SKM-1 treated with dmso at 0.1 percent for 144 hours (cell line): ENCODE results near the gene ROPN1B.
A peak's percentile ranks its signal among the peaks of the same experiment; 100 is the strongest.
"Not testable (repeated sequence)": the region's sequence is repeated elsewhere in the genome, so short reads cannot be mapped to it uniquely, and the experiment has no call there.

Experiments
- DNase-seq: peaks from one replicate; lab custom pipeline; 2025; ENCODE audit not compliant: unreplicated experiment; lab: John Stamatoyannopoulos, UW

The ROPN1B gene

DNA sequence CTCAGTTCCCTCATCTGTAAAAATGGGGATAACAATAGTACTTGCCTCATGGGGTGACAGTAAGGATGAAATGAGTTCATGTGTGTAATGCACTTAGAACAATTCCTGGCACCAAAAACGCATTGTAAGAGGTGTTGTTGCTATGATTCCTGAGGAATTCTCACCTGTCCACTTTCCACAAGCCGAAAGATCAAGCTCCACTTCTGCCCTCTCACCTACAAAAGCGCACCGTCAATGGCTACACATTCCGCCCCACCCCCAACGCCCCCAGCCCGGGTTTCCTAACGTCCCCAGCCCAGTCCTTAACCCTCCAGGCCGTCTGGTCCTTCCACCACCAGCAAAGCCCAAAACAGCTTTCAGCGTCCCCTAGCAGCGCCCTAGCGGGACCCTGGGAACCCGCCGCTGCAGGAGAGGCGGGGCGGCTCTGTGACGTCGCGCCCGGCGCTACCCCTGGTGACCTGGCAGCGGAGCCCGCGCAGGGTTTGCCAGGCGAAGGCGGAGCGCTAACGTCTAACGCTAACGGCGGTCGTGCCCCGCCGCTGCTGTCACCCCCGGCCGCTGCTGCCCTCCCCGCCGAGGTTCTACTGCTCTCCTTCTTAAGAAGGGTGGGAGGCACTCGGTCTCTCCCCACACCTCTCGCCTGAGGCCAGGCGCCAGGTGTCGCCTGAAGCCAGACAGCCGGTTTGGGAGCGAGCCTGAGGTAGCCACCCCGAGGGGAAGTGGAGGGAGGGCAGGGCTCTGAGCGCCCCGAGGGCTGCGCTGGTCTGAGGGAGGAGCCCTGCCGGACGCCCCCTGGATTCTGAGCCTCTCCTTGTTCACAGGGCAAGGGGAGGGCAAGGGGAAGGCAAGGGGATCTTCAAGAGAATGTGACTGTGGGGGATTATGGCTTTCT lies at the start of gene ROPN1B:
Gene ROPN1B (plus strand): TSS at position 478 of the 892 bp plus-strand sequence. CDS start 2,877 bp downstream, outside the sequence.
- DNase-seq = not testable (repeated sequence)

- DNase-seq = not testable (repeated sequence)
Measured at GRCh38 chr3:125920191-125920590, 48.8 kb upstream of the ROPN1B start.

DNA sequence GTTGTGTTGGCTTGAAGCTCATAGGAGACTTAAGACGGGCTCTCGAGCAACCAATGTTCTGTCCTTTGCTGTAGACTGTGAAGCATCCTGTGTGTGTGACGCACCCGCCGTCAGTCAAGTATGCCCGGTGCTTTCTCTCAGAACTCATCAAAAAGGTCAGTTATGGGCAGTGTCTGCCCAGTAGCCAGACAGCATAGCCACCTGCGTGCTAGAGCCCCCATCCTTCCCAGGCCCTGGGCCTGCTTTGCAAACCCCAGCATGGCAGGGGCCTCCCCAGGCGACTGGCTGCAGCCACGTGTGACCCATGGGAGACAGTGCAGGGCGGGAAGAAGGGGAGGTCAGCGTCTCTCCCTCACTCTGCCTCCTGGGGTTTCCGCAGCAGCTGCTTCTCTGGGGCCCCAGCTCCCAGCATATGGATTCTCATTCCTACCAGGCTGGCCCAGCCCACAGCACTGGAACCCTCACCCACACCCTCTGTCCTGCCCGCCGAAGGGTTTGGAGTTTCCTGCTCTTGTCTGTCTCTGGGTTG lies 48.2 kb upstream of the ROPN1B start:
- not testable (repeated sequence) for DNase-seq

DNA sequence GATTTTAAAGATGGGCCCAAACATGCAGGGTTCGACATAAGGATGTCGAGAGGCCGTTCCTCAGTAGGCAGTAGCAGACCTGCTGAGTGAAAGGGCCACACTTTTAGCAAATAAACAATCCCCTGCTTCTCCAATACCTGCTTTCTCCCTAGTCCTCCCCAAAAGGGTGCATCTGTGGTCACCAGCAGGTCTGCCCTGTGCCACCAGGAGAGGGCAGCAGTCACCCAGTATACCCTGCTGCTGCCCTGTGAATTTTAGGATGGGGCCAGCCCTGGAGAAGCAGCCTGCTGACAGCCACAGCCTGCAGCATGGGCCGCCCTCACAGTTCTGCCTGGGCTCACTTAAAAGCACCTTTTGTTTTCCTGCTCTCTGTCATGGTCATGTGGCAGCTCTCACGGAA lies 47.3 kb upstream of the ROPN1B start:
- DNase-seq = peak; percentile 30

DNA sequence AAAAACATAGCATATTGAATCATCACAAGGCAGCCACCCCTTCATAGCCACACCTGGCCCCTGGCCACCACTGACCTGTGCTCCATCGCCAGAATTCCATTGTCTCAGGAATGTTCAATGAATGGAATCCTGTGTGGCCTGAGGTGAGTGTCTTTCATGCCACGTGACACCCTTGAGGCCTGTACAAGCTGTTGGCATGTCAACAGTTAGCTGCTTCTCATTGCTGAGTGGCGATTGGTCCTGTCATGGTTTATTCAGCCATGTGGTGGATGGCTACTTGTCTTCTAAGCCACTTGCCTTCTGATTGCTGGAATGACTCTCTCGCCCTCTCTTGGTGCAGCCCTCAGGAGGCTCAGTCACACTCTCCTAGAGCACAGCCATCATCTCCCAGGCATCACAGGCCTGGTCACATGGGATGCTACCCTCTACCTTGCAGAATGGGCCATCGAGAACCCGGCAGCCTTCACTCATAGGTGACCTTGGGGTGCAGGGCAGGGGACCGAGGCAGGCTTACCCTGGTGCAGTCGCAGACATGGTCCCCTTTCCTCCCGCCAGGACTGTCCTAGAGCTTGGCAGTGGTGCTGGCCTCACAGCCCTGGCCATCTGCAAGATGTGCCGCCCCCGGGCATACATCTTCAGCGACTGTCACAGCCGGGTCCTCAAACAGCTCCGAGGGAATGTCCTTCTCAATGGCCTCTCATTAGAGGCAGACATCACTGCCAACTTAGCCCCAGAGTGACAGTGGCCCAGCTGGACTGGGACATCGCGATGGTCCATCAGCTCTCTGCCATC lies 45.5 kb upstream of the ROPN1B start:
- DNase-seq = not testable (repeated sequence)

DNA sequence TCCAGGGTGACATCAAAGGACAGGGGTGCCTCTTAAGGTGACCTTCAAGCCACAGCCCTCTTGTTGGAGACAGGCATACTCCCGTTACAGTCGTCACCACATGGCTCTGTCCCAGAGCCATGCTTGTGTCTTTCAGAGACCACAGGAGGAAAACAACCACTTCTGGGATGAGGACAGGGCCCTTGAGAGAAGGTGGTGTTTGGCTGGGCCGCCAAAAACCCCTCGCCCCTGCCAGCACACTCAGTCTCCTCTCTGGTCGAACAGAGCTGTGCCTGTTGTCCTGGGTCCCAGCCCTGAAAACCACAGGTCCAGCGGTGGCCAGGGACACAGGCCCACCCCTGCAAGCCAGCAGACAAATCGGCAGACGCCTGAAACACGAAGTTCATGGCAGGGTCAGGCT lies 44.7 kb upstream of the ROPN1B start:
- not testable (repeated sequence) for DNase-seq

- DNase-seq = not testable (repeated sequence)
Measured at GRCh38 chr3:125925727-125926126, 43.3 kb upstream of the ROPN1B start.

GRCh38 chr3:125928771-125929545 lies 40.0 kb upstream of the ROPN1B start:
- DNase-seq = peak; percentile 1

- not testable (repeated sequence) for DNase-seq
Measured at GRCh38 chr3:125929765-125930164, 39.2 kb upstream of the ROPN1B start.

DNA sequence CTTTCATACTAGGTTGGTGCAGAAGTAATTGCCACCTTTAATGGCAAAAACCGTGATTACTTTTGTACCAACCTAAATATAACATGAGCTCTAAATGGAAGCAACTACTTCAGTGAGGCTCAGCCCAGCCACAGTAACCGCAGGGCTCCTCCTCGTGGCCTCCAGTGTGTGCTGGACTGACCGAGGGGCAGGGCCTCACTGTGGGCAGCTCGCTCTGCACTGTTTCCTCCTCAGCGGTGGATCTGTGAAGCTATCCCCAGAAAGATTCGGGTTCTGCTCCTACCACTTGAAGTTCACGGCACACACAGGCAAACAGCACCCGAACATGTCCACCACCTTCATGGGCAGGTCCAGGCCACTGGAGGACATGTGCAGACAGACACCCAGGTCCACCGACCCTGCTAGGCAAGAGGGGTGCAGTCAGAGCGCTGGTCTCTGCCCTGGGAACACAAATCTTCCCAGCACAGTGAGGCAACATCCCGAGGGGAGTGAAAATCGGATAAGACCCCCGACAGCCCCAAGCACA lies 37.6 kb upstream of the ROPN1B start:
- DNase-seq = not testable (repeated sequence)

GRCh38 chr3:125933397-125934173 lies 35.4 kb upstream of the ROPN1B start:
- not testable (repeated sequence) for DNase-seq

DNA sequence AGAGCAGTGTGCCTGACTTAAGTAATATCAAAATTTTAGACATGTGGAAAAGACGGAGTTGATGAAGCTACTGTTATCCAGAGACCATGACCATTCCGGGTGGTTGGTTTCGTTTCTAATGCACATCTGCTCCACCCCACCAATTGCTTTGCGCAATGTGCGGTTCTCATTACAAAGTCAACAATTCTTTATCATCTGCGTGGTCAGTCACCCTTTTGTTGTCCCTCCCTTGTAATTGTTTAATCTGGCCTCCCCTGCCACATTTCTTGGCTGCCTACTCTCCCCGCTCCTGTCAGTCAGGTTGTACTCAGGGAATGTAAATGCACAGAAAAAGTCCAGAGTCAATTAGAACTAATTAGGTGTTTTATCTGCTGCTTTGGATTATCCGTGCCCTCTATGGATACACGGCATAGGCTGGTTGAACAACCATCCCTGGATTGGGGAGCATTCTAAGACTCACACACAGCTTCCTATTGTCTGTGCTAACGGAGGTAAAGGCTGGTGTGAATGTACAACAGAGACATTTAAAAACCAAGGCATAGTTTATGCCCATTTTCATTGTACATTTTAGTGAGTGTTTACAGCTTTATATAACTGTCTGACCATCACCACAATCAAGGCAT lies 33.6 kb upstream of the ROPN1B start:
- not testable (repeated sequence) for DNase-seq

DNA sequence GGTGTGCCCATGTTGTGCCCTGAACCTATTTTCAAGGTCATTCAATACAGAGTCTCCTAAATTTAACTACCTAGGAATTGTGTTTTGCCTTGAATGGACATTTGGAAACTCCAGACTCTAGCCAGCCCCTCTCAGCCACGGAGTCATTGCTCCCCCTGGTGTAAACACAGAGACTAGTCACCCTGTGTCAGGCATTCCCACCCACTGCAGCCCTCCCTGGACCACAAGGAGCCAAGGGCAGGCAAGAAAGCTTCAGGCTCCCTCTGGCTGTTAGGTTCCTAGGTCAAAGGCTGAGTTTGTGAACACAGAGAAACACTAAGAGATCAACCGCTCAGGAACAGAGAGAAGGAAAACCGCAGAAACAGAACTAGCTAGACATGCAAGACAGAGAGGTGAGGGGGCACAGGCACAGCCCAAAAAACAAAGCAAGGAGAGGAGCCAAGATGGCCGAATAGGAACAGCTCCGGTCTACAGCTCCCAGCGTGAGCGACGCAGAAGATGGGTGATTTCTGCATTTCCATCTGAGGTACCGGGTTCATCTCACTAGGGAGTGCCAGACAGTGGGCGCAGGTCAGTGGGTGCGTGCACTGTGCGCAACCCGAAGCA lies 32.7 kb upstream of the ROPN1B start:
- DNase-seq = not testable (repeated sequence)

DNA sequence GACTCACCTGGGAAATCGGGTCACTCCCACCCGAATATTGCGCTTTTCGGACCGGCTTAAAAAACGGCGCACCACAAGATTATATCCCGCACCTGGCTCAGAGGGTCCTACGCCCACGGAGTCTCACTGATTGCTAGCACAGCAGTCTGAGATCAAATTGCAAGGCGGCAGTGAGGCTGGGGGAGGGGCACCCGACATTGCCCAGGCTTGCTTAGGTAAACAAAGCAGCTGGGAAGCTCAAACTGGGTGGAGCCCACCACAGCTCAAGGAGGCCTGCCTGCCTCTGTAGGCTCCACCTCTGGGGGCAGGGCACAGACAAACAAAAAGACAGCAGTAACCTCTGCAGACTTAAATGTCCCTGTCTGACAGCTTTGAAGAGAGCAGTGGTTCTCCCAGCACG lies 32.1 kb upstream of the ROPN1B start:
- DNase-seq = not testable (repeated sequence)

GRCh38 chr3:125947806-125948205 lies 21.2 kb upstream of the ROPN1B start:
- not testable (repeated sequence) for DNase-seq

DNA sequence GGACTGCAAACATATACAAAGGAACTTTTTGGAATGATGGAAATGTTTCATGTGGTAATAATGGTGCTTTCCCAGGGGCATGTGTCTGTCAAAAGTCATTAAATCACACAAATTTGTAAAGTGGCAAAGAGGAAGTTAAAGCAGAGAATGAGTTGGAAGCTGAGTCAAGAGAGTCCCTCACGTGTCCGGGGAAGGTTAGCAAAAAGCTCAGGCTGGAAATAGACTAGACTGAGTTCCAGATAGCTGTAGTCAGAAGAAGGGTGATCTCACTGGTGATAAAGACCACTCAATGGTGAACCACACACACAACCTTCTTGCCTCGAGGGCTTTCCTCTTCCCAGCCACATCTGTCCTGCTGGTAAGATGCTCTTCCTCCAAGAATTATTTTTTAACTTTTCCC lies 20.1 kb upstream of the ROPN1B start:
- DNase-seq = peak; percentile 6

- DNase-seq = not testable (repeated sequence)
Measured at GRCh38 chr3:125951176-125951575, 17.8 kb upstream of the ROPN1B start.

- DNase-seq = not testable (repeated sequence)
Measured at GRCh38 chr3:125957020-125957419, 12.0 kb upstream of the ROPN1B start.
